Uterus (tissue), 2 donors: ENCODE data around the gene GALNT15.

Experiments
- POLR2A ChIP-seq, 2 donors: fragments of 450-650 bp; IDR thresholded peaks; one replicate each; pipeline ENCODE4 v1.6.1; 2016; ENCODE audit warnings: antibody characterized with exemption in 2 of 2, mild to moderate bottlenecking in 1 of 2, moderate library complexity in 1 of 2
- TF ChIP-seq, protein P1 (sequence below), 4 experiments: fragments of 200-600 bp in 2 of 4; fragments of 450-650 bp in 2 of 4; sonication (generic) in 2 of 4; IDR thresholded peaks; one replicate each; pipeline ENCODE4 v1.5.1; 2016 to 2019; ENCODE audit warnings: antibody characterized with exemption in 4 of 4, mild to moderate bottlenecking in 2 of 4, moderate library complexity in 1 of 4

DNA sequence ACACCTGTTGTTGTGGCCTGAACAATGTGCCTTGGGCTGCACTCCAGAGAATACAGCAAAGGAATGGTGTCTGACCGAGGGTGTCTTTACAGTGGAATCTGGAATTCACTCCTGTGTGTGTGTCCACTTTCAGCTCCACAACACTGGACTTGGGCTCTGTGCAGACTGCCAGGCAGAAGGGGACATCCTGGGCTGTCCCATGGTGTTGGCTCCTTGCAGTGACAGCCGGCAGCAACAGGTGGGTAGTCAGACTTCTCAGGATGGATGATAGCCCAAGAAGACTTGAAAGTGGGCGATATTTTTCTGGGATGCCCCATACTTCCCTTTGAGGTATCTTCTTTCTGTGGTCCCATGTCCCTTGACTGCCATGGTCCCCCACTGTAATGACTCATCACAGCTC is 45.3 kb downstream of the GALNT15 start:
- TF ChIP-seq, protein P1, sequence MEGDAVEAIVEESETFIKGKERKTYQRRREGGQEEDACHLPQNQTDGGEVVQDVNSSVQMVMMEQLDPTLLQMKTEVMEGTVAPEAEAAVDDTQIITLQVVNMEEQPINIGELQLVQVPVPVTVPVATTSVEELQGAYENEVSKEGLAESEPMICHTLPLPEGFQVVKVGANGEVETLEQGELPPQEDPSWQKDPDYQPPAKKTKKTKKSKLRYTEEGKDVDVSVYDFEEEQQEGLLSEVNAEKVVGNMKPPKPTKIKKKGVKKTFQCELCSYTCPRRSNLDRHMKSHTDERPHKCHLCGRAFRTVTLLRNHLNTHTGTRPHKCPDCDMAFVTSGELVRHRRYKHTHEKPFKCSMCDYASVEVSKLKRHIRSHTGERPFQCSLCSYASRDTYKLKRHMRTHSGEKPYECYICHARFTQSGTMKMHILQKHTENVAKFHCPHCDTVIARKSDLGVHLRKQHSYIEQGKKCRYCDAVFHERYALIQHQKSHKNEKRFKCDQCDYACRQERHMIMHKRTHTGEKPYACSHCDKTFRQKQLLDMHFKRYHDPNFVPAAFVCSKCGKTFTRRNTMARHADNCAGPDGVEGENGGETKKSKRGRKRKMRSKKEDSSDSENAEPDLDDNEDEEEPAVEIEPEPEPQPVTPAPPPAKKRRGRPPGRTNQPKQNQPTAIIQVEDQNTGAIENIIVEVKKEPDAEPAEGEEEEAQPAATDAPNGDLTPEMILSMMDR (IDR thresholded peaks at IDR 0.05): no peak
- TF ChIP-seq POLR2A (IDR thresholded peaks at IDR 0.05): no peak
